IMR-90 (cell line): ENCODE data around the gene CCDC177. TPM values are rescaled to one million over a fixed set of nuclear protein-coding genes. Genes with fewer than 3 reads are reported as not detected.

Experiments used
- ATAC-seq: fragments of 200-7000 bp; cut with Tn5 transposase; 2 replicates; pipeline ENCODE4 v1.9.1; 2020; ENCODE audit warnings: low read depth, mild to moderate bottlenecking, moderate library complexity
- BruUV-seq: library from RNA; stranded (reverse); fragments of 400-500 nt; replicated peaks from 2 replicates; lab custom pipeline; 2021; lab: Mats Ljungman, UMichigan
- CTCF ChIA-PET: fragments of 300-600 bp; formaldehyde crosslinking; extraction: SDS; loops from one replicate; lab custom pipeline; 2021; ENCODE audit warnings: antibody characterized with exemption; lab: Yijun Ruan, JAX
- POLR2A ChIA-PET: fragments of 300-600 bp; sonication (Branson Sonifier 250); formaldehyde crosslinking; loops from one replicate; lab custom pipeline; 2022; ENCODE audit warnings: antibody characterized with exemption; ENCODE audit not compliant: unreplicated experiment; lab: Charles Lee
- DNase-seq: peaks from one replicate; pipeline ENCODE4 v3.0.0; 2013
- H2AFZ ChIP-seq: replicated peaks from 2 replicates; pipeline ENCODE3; 2013; ENCODE audit warnings: low read length, mild to moderate bottlenecking; ENCODE audit not compliant: poor library complexity
- H2AK5ac ChIP-seq: 2 replicates; pipeline ENCODE4 v1.6.1; 2013; ENCODE audit warnings: low read depth, low read length, inconsistent platforms
- H2AK9ac ChIP-seq: replicated peaks from 2 replicates; pipeline ENCODE3; 2013; ENCODE audit warnings: mild to moderate bottlenecking, low read depth, low read length, moderate library complexity; ENCODE audit not compliant: poor library complexity
- H2BK120ac ChIP-seq: 2 replicates; pipeline ENCODE4 v1.6.1; 2013; ENCODE audit warnings: low read depth, low read length, inconsistent platforms
- H2BK15ac ChIP-seq: 3 replicates; pipeline ENCODE4 v1.6.1; 2013; ENCODE audit warnings: low read depth, low read length, inconsistent platforms
- H2BK20ac ChIP-seq: 2 replicates; pipeline ENCODE4 v1.6.1; 2013; ENCODE audit warnings: low read depth, mild to moderate bottlenecking, inconsistent platforms, low read length, moderate library complexity
- H2BK5ac ChIP-seq: 2 replicates; pipeline ENCODE4 v1.6.1; 2013; ENCODE audit warnings: mild to moderate bottlenecking, low read depth, low read length, inconsistent platforms; ENCODE audit not compliant: poor library complexity, severe bottlenecking
- H3K14ac ChIP-seq: replicated peaks from 2 replicates; pipeline ENCODE4 v1.6.1; 2013; ENCODE audit warnings: low read depth, low read length, inconsistent platforms
- H3K18ac ChIP-seq: 2 replicates; pipeline ENCODE4 v1.6.1; 2013; ENCODE audit warnings: low read depth, low read length, control low read depth
- H3K23ac ChIP-seq: 2 replicates; pipeline ENCODE4 v1.6.1; 2013; ENCODE audit warnings: low read depth, low read length, inconsistent platforms
- H3K27ac ChIP-seq: 2 replicates; pipeline ENCODE4 v1.5.1; 2013; ENCODE audit warnings: mild to moderate bottlenecking, control low read depth, low read length; ENCODE audit not compliant: insufficient read depth
- H3K27me3 ChIP-seq: 2 replicates; pipeline ENCODE4 v1.6.1; 2013; ENCODE audit warnings: low read length; ENCODE audit not compliant: control insufficient read depth, insufficient read depth
- H3K36me3 ChIP-seq: 2 replicates; pipeline ENCODE4 v1.6.1; 2013; ENCODE audit warnings: low read length, mixed read lengths; ENCODE audit not compliant: control insufficient read depth, insufficient read depth
- H3K4ac ChIP-seq: 2 replicates; pipeline ENCODE4 v1.6.1; 2013; ENCODE audit warnings: low read depth, low read length, inconsistent platforms
- H3K4me1 ChIP-seq: 2 replicates; pipeline ENCODE4 v1.6.1; 2013; ENCODE audit warnings: low read length, mixed read lengths; ENCODE audit not compliant: control insufficient read depth, insufficient read depth
- H3K4me2 ChIP-seq: 2 replicates; pipeline ENCODE4 v1.6.1; 2013; ENCODE audit warnings: low read depth, mild to moderate bottlenecking, control low read depth, low read length, moderate library complexity
- H3K4me3 ChIP-seq: 2 replicates; pipeline ENCODE4 v1.5.1; 2013; ENCODE audit warnings: low read depth, mild to moderate bottlenecking, control low read depth, low read length, moderate library complexity; ENCODE audit not compliant: insufficient read depth
- H3K56ac ChIP-seq: 2 replicates; pipeline ENCODE4 v1.6.1; 2013; ENCODE audit warnings: low read length, inconsistent platforms; ENCODE audit not compliant: insufficient read depth; ENCODE audit errors: extremely low read depth
- H3K79me1 ChIP-seq, 2 experiments: 2 replicates each; pipeline ENCODE4 v1.6.1; 2013; ENCODE audit warnings: low read length in 2 of 2, inconsistent platforms in 1 of 2, low read depth in 1 of 2
- H3K9ac ChIP-seq: 2 replicates; pipeline ENCODE4 v1.6.1; 2013; ENCODE audit warnings: low read depth, low read length, control low read depth
- H3K9me1 ChIP-seq: 2 replicates; pipeline ENCODE4 v1.6.1; 2013; ENCODE audit warnings: low read length, inconsistent platforms; ENCODE audit not compliant: insufficient read depth
- H3K9me3 ChIP-seq: 2 replicates; pipeline ENCODE4 v1.6.1; 2013; ENCODE audit warnings: low read length; ENCODE audit not compliant: control insufficient read depth, insufficient read depth
- H4K20me1 ChIP-seq: 2 replicates; pipeline ENCODE4 v1.6.1; 2013; ENCODE audit warnings: low read length, inconsistent platforms; ENCODE audit not compliant: insufficient read depth
- H4K5ac ChIP-seq: 2 replicates; pipeline ENCODE4 v1.6.1; 2013; ENCODE audit warnings: mild to moderate bottlenecking, low read depth, low read length, control low read depth
- H4K8ac ChIP-seq, 2 experiments: 2 replicates each; pipeline ENCODE4 v1.6.1; 2013; ENCODE audit warnings: low read depth in 2 of 2, low read length in 2 of 2, control low read depth in 1 of 2, inconsistent platforms in 1 of 2
- H4K91ac ChIP-seq: 2 replicates; pipeline ENCODE4 v1.6.1; 2013; ENCODE audit warnings: low read depth, low read length, inconsistent platforms; ENCODE audit not compliant: insufficient read depth
- FOS ChIP-seq: fragments of 150-350 bp; IDR thresholded peaks from 2 replicates; pipeline ENCODE4 v1.6.1; 2016; ENCODE audit warnings: low read depth, low read length
- MAZ ChIP-seq: IDR thresholded peaks from 2 replicates; pipeline ENCODE4 v1.6.1; 2012; ENCODE audit warnings: low read depth, mild to moderate bottlenecking, low read length, improper control_type of control experiment, moderate library complexity, borderline replicate concordance
- POLR2A ChIP-seq: IDR thresholded peaks from 2 replicates; pipeline ENCODE4 v1.6.1; 2012; ENCODE audit warnings: mild to moderate bottlenecking, low read depth, low read length
- RFX5 ChIP-seq: IDR thresholded peaks from 2 replicates; pipeline ENCODE4 v1.8.0; 2012; ENCODE audit warnings: low read depth, mild to moderate bottlenecking, low read length, moderate library complexity
- USF2 ChIP-seq: fragments of 150-350 bp; IDR thresholded peaks from 2 replicates; pipeline ENCODE4 v1.6.1; 2017; ENCODE audit warnings: mild to moderate bottlenecking, antibody characterized with exemption, low read length, low read depth
- WGBS, 2 experiments: methylation state at CpG; one replicate each; pipeline versions ENCODE4 v1.1.5 to v1.1.7; 2013; ENCODE audit warnings: missing lambda C conversion rate in 2 of 2; ENCODE audit not compliant: insufficient read length in 1 of 2; ENCODE audit errors: extremely low coverage in 2 of 2; 5-methylcytosine and 5-hydroxymethylcytosine counted together
- dilution Hi-C: fragments of 300-500 bp; cut with HindIII; formaldehyde crosslinking; loops from one replicate; pipeline ENCODE4 v1.14.3; 2018; ENCODE audit warnings: low sequenced_read_pairs; ENCODE audit not compliant: unreplicated experiment
- in situ Hi-C: fragments of 300-500 bp; cut with MboI; formaldehyde crosslinking; loops from 3 replicates; pipeline ENCODE4 v1.14.3; 2019; ENCODE audit warnings: low sequenced_read_pairs, inconsistent platforms, mixed read lengths
- intact Hi-C: fragments of 100-400 bp; cut with micrococcal nuclease; formaldehyde crosslinking; loops from 2 replicates; pipeline ENCODE4 v1.10.0; 2022
- polyA plus RNA-seq, 3 experiments: library from polyadenylated mRNA; depleted of rRNA; stranded (reverse); fragments of >200 nt; gene quantifications; 2 replicates each; pipeline ENCODE4 v1.2.3, GENCODE V29; 2012; ENCODE audit warnings: low replicate concordance in 1 of 3
- total RNA-seq: library from RNA; depleted of rRNA; stranded (reverse); fragments of >200 nt; gene quantifications from 2 replicates; pipeline ENCODE4 v1.2.3, GENCODE V29; 2012
- TF ChIP-seq, protein P1 (sequence below): fragments of 150-350 bp; IDR thresholded peaks from 2 replicates; pipeline ENCODE4 v1.6.1; 2016; ENCODE audit warnings: low read depth, mild to moderate bottlenecking, low read length, moderate library complexity, borderline replicate concordance

The CCDC177 gene
- total and polyA plus RNA-seq, 2 of the 4 experiments (the other 2 are of a cell fraction): not detected

- no peak for DNase-seq
- intact Hi-C loops (no loop called here), dilution Hi-C loops (no loop called here), in situ Hi-C loops (loop anchor here (25.0 kb wide), 1 partner anchor 417 kb away; no protein-coding TSS in a partner anchor)
- no peak overlapping the region for H2BK120ac ChIP-seq
- H3K56ac ChIP-seq: no peak overlapping the region
- no peak overlapping the region for H4K91ac ChIP-seq
- no peak overlapping the region for H3K4me2 ChIP-seq
- H3K23ac ChIP-seq: no peak overlapping the region
- H2BK15ac ChIP-seq: no peak overlapping the region
- no peak overlapping the region for H3K18ac ChIP-seq
- H3K4me3 ChIP-seq: no peak overlapping the region
- H3K4me1 ChIP-seq: peaks cover 6% of the 10 kb centered on the region; the same call in 1 of the 2 replicates
- H4K20me1 ChIP-seq: no peaks in the 10 kb centered on the region
- H3K79me1 ChIP-seq: no peaks in the 10 kb centered on the region
- H3K27me3 ChIP-seq: no peaks in the 10 kb centered on the region; the same call in 1 of the 2 replicates
- H3K9ac ChIP-seq: no peak overlapping the region
- no peak overlapping the region for H2AFZ ChIP-seq
- no peak overlapping the region for H2BK5ac ChIP-seq
- no CpG with 5 or more reads among the region's 5 CpGs for WGBS, 2 experiments
- ChIA-PET POLR2A (no interaction called here), CTCF (interaction anchor here (1.6 kb wide), 1 partner anchor 11 kb away, joined by 14 read pairs; no protein-coding TSS in a partner anchor)
- BruUV-seq: no TSS peak
- TF ChIP-seq, protein P1, sequence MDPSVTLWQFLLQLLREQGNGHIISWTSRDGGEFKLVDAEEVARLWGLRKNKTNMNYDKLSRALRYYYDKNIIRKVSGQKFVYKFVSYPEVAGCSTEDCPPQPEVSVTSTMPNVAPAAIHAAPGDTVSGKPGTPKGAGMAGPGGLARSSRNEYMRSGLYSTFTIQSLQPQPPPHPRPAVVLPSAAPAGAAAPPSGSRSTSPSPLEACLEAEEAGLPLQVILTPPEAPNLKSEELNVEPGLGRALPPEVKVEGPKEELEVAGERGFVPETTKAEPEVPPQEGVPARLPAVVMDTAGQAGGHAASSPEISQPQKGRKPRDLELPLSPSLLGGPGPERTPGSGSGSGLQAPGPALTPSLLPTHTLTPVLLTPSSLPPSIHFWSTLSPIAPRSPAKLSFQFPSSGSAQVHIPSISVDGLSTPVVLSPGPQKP: no peak
- TF ChIP-seq FOS: no peak
- TF ChIP-seq MAZ: no peak
- no peak for TF ChIP-seq USF2
- no peak for TF ChIP-seq RFX5
- TF ChIP-seq POLR2A: no peak
- H4K8ac ChIP-seq: no peak overlapping the region
- no peak overlapping the region for H4K5ac ChIP-seq
- H3K36me3 ChIP-seq: no peaks in the 10 kb centered on the region
- no peak overlapping the region for H3K4ac ChIP-seq
- no peaks in the 10 kb centered on the region for H3K9me1 ChIP-seq
- no peak overlapping the region for H3K14ac ChIP-seq
- H2AK9ac ChIP-seq: no peak overlapping the region
- no peak overlapping the region for H2BK20ac ChIP-seq
- no peak overlapping the region for H2AK5ac ChIP-seq
- no peaks in the 10 kb centered on the region for H3K9me3 ChIP-seq
- ATAC-seq: no peak
- H3K27ac ChIP-seq: no peak overlapping the region
Observed at GRCh38 chr14:69595336-69595735, 20.7 kb upstream of the CCDC177 start.
